GM19193 (cell line): ENCODE results near the gene CSNK1G1.

Experiments used
- POLR2A ChIP-seq: IDR thresholded peaks from 4 replicates; pipeline ENCODE4 v1.6.1; 2011; ENCODE audit not compliant: insufficient read depth, insufficient read length; ENCODE audit errors: extremely low read depth

Gene CSNK1G1

GRCh38 chr15:64117759-64118487, 238.1 kb downstream of the CSNK1G1 start:
- TF ChIP-seq POLR2A: no peak
